Liver (tissue), 3 donors: ENCODE data around the gene ARHGAP30.

ENCODE experiments used
- EGR1 ChIP-seq, 2 donors: IDR thresholded peaks; 2 replicates each; pipeline ENCODE4 v1.6.1; 2016 to 2018; ENCODE audit warnings: antibody characterized with exemption in 2 of 2, low read depth in 2 of 2
- FOXA1 ChIP-seq: IDR thresholded peaks from 2 replicates; pipeline ENCODE4 v1.6.1; 2016; ENCODE audit warnings: antibody characterized with exemption
- GABPA ChIP-seq, 2 donors: IDR thresholded peaks in 1 of 2; conservative IDR thresholded peaks in 1 of 2; 2 replicates each; pipeline ENCODE4 v1.6.1; 2016; ENCODE audit warnings: antibody characterized with exemption in 2 of 2, mild to moderate bottlenecking in 1 of 2, moderate library complexity in 1 of 2
- HNF4G ChIP-seq: IDR thresholded peaks from 2 replicates; pipeline ENCODE4 v1.6.1; 2016; ENCODE audit warnings: antibody characterized with exemption
- JUND ChIP-seq, 2 donors: IDR thresholded peaks; 2 replicates each; pipeline ENCODE4 v1.6.1; 2016; ENCODE audit warnings: antibody characterized with exemption in 2 of 2
- RAD21 ChIP-seq, 2 donors: IDR thresholded peaks; 2 replicates each; pipeline ENCODE4 v1.6.1; 2016; ENCODE audit warnings: antibody characterized with exemption in 2 of 2, mild to moderate bottlenecking in 2 of 2
- RXRA ChIP-seq, 2 donors: IDR thresholded peaks; 2 replicates each; pipeline ENCODE4 v1.6.1; 2017 to 2018; ENCODE audit warnings: antibody characterized with exemption in 2 of 2, mild to moderate bottlenecking in 1 of 2
- SP1 ChIP-seq: IDR thresholded peaks from 2 replicates; pipeline ENCODE4 v1.6.1; 2018; ENCODE audit warnings: antibody characterized with exemption, mild to moderate bottlenecking
- TF ChIP-seq, protein P1 (sequence below): fragments of 150-350 bp; IDR thresholded peaks from 2 replicates; pipeline ENCODE4 v1.5.1; 2017; ENCODE audit warnings: improper control_type of control experiment, low read depth, low read length; ENCODE audit not compliant: missing input control
- TF ChIP-seq, protein P2 (sequence below): IDR thresholded peaks from 2 replicates; pipeline ENCODE4 v1.6.1; 2016; ENCODE audit warnings: antibody characterized with exemption, mild to moderate bottlenecking
- TF ChIP-seq, protein P3 (sequence below): IDR thresholded peaks from 2 replicates; pipeline ENCODE4 v1.6.1; 2016; ENCODE audit warnings: antibody characterized with exemption
- TF ChIP-seq, protein P4 (sequence below): IDR thresholded peaks from 2 replicates; pipeline ENCODE4 v1.6.1; 2016; ENCODE audit warnings: antibody characterized with exemption
- TF ChIP-seq, protein P5 (sequence below): IDR thresholded peaks from 2 replicates; pipeline ENCODE4 v1.6.1; 2016; ENCODE audit warnings: antibody characterized with exemption
- donor health status: healthy.
- donor health status: healthy.

DNA sequence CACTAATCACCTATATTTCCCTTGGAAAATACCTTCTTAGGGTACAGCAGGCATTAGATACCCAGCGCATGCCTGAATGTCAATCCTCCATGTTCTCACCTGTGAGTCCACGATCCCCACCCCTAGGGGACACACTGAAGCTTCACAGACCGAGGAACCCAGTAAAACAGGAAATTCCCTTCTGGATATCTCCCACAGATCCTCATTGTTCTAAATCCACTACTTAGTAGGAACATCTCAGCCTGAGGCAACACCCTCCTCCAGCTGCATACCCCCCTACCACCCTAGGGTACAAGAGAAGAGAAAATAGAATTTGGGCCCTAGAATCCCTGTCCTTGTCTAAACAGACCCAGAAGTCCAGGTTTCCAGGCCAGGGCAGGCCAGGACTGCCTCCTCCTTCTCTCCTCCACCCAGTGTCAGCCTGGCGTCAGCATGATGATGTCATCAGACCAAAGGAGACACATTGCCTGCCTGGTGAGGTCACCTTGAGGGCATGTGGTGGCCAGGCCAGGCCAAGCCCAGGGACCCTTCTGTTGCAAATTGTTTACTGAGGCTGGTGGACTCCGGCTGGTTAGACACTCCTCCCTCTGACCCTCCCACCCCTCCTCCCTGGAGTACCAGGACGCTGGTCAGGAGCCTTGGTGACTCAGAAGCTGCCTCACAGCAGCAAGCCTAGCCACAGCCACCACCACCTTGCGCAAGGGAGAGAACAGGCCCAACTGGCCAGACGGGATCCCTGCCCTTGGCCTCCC lies 13.5 kb upstream of the ARHGAP30 start:
- TF ChIP-seq, protein P1, sequence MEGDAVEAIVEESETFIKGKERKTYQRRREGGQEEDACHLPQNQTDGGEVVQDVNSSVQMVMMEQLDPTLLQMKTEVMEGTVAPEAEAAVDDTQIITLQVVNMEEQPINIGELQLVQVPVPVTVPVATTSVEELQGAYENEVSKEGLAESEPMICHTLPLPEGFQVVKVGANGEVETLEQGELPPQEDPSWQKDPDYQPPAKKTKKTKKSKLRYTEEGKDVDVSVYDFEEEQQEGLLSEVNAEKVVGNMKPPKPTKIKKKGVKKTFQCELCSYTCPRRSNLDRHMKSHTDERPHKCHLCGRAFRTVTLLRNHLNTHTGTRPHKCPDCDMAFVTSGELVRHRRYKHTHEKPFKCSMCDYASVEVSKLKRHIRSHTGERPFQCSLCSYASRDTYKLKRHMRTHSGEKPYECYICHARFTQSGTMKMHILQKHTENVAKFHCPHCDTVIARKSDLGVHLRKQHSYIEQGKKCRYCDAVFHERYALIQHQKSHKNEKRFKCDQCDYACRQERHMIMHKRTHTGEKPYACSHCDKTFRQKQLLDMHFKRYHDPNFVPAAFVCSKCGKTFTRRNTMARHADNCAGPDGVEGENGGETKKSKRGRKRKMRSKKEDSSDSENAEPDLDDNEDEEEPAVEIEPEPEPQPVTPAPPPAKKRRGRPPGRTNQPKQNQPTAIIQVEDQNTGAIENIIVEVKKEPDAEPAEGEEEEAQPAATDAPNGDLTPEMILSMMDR: no peak
- TF ChIP-seq, protein P2, sequence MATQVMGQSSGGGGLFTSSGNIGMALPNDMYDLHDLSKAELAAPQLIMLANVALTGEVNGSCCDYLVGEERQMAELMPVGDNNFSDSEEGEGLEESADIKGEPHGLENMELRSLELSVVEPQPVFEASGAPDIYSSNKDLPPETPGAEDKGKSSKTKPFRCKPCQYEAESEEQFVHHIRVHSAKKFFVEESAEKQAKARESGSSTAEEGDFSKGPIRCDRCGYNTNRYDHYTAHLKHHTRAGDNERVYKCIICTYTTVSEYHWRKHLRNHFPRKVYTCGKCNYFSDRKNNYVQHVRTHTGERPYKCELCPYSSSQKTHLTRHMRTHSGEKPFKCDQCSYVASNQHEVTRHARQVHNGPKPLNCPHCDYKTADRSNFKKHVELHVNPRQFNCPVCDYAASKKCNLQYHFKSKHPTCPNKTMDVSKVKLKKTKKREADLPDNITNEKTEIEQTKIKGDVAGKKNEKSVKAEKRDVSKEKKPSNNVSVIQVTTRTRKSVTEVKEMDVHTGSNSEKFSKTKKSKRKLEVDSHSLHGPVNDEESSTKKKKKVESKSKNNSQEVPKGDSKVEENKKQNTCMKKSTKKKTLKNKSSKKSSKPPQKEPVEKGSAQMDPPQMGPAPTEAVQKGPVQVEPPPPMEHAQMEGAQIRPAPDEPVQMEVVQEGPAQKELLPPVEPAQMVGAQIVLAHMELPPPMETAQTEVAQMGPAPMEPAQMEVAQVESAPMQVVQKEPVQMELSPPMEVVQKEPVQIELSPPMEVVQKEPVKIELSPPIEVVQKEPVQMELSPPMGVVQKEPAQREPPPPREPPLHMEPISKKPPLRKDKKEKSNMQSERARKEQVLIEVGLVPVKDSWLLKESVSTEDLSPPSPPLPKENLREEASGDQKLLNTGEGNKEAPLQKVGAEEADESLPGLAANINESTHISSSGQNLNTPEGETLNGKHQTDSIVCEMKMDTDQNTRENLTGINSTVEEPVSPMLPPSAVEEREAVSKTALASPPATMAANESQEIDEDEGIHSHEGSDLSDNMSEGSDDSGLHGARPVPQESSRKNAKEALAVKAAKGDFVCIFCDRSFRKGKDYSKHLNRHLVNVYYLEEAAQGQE: no peak
- TF ChIP-seq RAD21 (IDR thresholded peaks at IDR 0.05): no peak
- TF ChIP-seq, protein P3, sequence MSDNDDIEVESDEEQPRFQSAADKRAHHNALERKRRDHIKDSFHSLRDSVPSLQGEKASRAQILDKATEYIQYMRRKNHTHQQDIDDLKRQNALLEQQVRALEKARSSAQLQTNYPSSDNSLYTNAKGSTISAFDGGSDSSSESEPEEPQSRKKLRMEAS: no peak
- no peak for TF ChIP-seq RXRA (IDR thresholded peaks at IDR 0.05)
- no peak for TF ChIP-seq HNF4G
- TF ChIP-seq SP1: no peak
- no peak for TF ChIP-seq FOXA1
- no peak for TF ChIP-seq GABPA (IDR thresholded peaks at IDR 0.05 in 1 of 2, conservative IDR thresholded peaks at IDR 0.05 in 1 of 2)
- TF ChIP-seq, protein P4, sequence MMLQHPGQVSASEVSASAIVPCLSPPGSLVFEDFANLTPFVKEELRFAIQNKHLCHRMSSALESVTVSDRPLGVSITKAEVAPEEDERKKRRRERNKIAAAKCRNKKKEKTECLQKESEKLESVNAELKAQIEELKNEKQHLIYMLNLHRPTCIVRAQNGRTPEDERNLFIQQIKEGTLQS: no peak
- no peak for TF ChIP-seq EGR1 (IDR thresholded peaks at IDR 0.05; ENCODE audit: low read depth in 2 of 2)
- no peak for TF ChIP-seq JUND (IDR thresholded peaks at IDR 0.05)
- TF ChIP-seq, protein P5, sequence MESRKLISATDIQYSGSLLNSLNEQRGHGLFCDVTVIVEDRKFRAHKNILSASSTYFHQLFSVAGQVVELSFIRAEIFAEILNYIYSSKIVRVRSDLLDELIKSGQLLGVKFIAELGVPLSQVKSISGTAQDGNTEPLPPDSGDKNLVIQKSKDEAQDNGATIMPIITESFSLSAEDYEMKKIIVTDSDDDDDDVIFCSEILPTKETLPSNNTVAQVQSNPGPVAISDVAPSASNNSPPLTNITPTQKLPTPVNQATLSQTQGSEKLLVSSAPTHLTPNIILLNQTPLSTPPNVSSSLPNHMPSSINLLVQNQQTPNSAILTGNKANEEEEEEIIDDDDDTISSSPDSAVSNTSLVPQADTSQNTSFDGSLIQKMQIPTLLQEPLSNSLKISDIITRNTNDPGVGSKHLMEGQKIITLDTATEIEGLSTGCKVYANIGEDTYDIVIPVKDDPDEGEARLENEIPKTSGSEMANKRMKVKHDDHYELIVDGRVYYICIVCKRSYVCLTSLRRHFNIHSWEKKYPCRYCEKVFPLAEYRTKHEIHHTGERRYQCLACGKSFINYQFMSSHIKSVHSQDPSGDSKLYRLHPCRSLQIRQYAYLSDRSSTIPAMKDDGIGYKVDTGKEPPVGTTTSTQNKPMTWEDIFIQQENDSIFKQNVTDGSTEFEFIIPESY: no peak
